Breast epithelium (tissue), 3 donors: ENCODE data around the gene CER1.

ENCODE experiments used
- CTCF ChIP-seq, 3 donors: fragments of 450-650 bp; IDR thresholded peaks; one replicate each; pipeline ENCODE4 v1.5.1; 2016 to 2017; ENCODE audit warnings: antibody characterized with exemption in 3 of 3, mild to moderate bottlenecking in 3 of 3, moderate library complexity in 3 of 3
- POLR2A ChIP-seq: fragments of 450-650 bp; IDR thresholded peaks from one replicate; pipeline ENCODE4 v1.6.1; 2016; ENCODE audit warnings: antibody characterized with exemption, mild to moderate bottlenecking, moderate library complexity

GRCh38 chr9:14752271-14752670, 29.7 kb upstream of the CER1 start:
- no peak for TF ChIP-seq POLR2A
- TF ChIP-seq CTCF (IDR thresholded peaks at IDR 0.05): no peak
